ENCODE measurements around the gene DUOX1. TPM values are rescaled to one million over a fixed set of nuclear protein-coding genes. Genes with fewer than 3 reads are reported as not detected.

DUOX1 gene
- total RNA-seq, 1 donor from 2014 or later: 0.59 TPM

DNA sequence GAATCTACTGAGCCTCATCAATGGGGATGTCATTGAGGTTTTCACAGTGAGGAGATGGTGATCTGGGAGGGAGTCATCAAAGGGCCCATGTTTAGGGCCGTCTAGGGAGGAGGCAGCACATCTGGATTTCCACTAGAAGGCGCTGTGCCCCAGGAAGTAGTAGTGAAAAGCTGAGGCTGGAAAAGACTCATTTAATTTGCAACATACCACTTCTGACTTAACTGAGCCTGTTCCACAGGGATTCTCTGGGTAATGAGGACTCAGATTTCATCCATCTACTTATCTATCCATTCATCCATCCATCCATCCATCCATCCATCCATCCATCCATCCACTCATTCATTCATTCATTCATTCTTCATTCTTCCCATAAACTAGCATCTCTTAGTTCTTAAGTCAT is 75.4 kb downstream of the DUOX1 start:
- no peak for DNase-seq (ENCODE audit: low spot score)
- intact Hi-C loops (cut with DNase I): no loop called here

DNA sequence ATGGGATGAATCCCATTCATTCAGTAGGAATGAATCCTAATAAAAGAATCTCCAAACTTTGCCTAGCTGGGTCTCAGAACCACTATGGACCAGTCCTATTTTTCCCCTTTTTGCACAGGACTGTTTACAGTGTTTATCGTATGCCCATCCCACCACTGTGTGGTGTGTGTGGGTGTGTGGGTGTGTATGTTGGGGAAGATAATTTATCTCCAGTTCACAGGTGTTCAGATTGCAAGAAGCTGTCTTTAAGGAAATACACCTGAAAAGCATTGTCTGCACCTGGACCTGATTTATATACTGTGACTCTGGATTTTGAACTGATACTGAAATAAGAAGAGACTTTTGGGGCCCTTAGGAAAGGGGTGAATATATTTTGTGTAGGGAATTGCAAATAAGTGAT is 82.7 kb downstream of the DUOX1 start:
- DNase-seq (ENCODE audit: low spot score): no peak
- intact Hi-C loops (cut with DNase I): no loop called here

Other genes with a start within 250 kb of the DUOX1 start
- not detected for gene TERB2, start 173.3 kb upstream of the DUOX1 start, total RNA-seq
- gene SORD, start 106.8 kb upstream of the DUOX1 start, total RNA-seq: 4.9 TPM
- gene DUOX2, start 15.8 kb upstream of the DUOX1 start, total RNA-seq: 0.19 TPM
- gene DUOXA2, start 15.7 kb upstream of the DUOX1 start, total RNA-seq: not detected
- gene DUOXA1, start 115 bp upstream of the DUOX1 start, total RNA-seq: 0.73 TPM
- gene SHF, start 58.0 kb downstream of the DUOX1 start, total RNA-seq: 4.2 TPM
- not detected for gene SLC28A2, start 122.2 kb downstream of the DUOX1 start, total RNA-seq
- 40.0 TPM for gene GATM, start 248.6 kb downstream of the DUOX1 start, total RNA-seq